Astrocyte of the spinal cord (primary cell): ENCODE data around the gene CHPF2.

Experiments
- DNase-seq: peaks from one replicate; pipeline ENCODE4 v3.0.0; 2011; ENCODE audit warnings: low read depth, low spot score
- H3K4me3 ChIP-seq: 2 replicates; pipeline ENCODE4 v1.5.1; 2011; ENCODE audit warnings: low read depth, mild to moderate bottlenecking, low read length, moderate library complexity
- CTCF ChIP-seq: IDR thresholded peaks from 2 replicates; pipeline ENCODE4 v1.5.1; 2012; ENCODE audit warnings: low read depth, mild to moderate bottlenecking, low read length, inconsistent platforms
- in situ Hi-C: cut with HindIII; loops from 2 replicates; pipeline ENCODE4 v1.10.0; 2017; ENCODE audit warnings: low sequenced_read_pairs

CHPF2 gene

GRCh38 chr7:151231080-151231479, 1.2 kb upstream of the CHPF2 start:
- TF ChIP-seq CTCF = no peak
- in situ Hi-C loops = no loop called here
- no peak overlapping the region for H3K4me3 ChIP-seq
- DNase-seq = no peak

DNA sequence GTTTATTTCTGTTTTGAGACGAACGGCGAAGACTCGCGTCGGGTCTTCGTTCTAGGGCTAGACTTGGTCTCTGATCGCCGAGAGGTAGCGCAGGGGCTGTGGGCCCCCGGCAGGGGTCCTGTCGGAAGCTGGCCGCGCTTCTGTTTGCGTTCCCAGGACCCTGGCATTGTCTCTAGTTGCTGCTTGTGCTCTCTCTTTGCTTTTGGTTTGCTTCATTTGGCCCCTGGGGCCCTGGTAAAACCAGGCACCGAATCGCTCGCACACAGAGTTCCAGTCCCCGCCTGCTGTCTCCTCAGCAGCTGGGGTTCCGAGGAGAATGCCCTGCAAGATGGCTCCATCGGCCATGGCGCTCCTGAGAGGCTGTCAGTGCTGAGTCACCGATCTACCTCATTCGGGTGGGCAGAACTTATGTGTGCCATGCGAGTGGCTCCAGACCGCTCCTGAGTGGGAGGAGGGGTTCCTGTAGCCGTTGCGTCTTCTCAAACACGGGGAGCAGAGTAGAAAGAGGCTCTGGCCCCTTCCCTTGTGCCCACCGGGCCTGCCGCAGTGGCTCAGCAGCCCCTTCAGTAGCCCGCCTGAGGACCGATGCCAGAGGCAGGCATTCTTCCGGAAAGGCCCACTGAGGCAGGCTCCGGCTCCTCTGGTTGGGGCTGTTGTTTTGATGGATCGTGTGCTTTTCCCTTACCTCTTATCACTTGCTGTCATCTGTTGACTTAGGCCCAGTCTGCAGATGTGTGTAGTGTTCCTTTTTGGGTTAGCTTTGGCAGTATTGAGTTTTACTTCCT, 826 bp downstream of the CHPF2 start:
- DNase-seq = peak; percentile 74
- TF ChIP-seq CTCF = no peak
- in situ Hi-C loops = no loop called here
- peak overlapping the region; percentile 89 for H3K4me3 ChIP-seq

DNA sequence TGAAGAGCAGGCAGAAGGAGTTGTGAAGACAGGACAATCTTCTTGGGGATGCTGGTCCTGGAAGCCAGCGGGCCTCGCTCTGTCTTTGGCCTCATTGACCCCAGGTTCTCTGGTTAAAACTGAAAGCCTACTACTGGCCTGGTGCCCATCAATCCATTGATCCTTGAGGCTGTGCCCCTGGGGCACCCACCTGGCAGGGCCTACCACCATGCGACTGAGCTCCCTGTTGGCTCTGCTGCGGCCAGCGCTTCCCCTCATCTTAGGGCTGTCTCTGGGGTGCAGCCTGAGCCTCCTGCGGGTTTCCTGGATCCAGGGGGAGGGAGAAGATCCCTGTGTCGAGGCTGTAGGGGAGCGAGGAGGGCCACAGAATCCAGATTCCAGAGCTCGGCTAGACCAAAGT, 1.5 kb downstream of the CHPF2 start:
- TF ChIP-seq CTCF = no peak
- no peak for DNase-seq
- H3K4me3 ChIP-seq = peak overlapping the region; percentile 89
- in situ Hi-C loops = no loop called here

DNA sequence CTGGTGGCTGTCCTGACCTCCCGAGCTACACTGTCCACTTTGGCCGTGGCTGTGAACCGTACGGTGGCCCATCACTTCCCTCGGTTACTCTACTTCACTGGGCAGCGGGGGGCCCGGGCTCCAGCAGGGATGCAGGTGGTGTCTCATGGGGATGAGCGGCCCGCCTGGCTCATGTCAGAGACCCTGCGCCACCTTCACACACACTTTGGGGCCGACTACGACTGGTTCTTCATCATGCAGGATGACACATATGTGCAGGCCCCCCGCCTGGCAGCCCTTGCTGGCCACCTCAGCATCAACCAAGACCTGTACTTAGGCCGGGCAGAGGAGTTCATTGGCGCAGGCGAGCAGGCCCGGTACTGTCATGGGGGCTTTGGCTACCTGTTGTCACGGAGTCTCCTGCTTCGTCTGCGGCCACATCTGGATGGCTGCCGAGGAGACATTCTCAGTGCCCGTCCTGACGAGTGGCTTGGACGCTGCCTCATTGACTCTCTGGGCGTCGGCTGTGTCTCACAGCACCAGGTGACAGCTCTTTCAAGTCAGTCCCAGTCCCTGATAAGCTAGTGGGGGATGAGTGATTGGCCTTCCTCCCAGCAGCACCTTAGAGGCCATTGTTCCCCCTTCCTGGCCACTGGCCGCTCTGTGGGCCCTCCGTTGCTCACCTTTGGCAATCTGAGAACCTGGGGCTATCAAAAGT, 3.0 kb downstream of the CHPF2 start:
- no peak for DNase-seq
- in situ Hi-C loops = no loop called here
- TF ChIP-seq CTCF = no peak
- no peak overlapping the region for H3K4me3 ChIP-seq

GRCh38 chr7:151236406-151236805, 4.1 kb downstream of the CHPF2 start:
- no peak overlapping the region for H3K4me3 ChIP-seq
- in situ Hi-C loops = no loop called here
- no peak for DNase-seq
- no peak for TF ChIP-seq CTCF

- in situ Hi-C loops = no loop called here
- no peak for DNase-seq
- no peak for TF ChIP-seq CTCF
These were observed 5.2 kb downstream of the CHPF2 start for GRCh38 chr7:151237244-151238189.

More at GRCh38 chr7:151237244-151238189, 5.2 kb downstream of the CHPF2 start:
- H3K4me3 ChIP-seq = no peak overlapping the region
